ENCODE data around the gene LAPTM5.

Gene LAPTM5

DNA sequence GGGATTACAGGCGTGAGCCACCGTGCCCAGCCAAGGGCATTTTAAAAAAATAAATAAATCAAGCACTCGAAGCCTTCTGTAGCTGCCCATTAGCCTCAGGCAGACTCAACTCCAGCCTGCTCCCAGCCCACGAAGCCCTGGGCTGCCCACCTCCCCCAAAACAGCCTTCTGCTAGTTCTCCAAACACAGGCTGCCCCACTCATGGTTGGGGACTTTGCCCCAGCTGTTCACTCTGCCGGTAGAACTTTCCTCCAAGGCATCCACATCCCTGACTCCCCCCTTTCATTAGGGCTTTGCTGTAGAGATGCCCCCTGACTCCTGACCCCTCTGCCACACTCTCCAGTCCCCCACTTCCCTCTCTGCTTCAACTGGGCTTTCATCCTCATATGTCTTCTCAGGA, 29.7 kb upstream of the LAPTM5 start:
- no peak for DNase-seq (ENCODE audit: low read depth in 3 of 3)

DNA sequence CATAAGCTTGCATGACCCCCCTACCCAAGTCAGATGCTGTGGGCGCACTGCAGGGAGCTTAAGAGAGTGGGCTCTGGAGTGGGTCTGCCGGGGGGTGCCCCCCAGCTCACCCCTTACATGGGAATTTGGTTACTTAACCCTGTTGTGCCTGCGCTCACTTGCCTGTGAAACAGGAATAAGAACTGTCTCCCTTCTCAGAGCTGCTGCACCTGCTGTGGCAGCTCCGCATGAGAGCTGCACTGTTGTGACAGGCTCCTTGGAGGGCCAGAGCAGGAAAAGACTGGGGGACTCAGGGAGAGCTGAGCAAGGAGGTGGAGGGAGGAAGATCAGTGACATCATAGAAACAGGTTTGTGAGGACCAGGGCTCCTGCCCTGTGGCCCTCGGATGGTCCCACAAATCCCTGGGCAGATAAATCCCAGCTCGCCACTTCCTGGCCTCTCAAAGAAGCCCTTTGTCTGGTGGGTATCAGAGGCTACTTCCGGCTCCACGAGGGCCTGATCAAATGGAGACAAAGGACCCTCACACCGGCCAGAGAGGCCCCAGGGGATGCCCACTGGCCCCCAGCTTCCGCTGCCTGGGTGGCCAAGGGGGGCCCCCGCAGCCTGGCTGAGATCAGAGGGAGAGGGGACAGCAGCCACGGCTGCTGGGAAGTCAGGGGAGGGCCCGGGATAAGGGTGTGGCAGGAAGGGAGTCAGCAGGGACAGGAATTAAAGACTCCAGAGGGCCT, 28.9 kb upstream of the LAPTM5 start:
- DNase-seq (ENCODE audit: low read depth in 3 of 3) = no peak

- no peak for DNase-seq (ENCODE audit: low read depth in 3 of 3)
These were observed 28.1 kb upstream of the LAPTM5 start for GRCh38 chr1:30785714-30786113.

- no peak for DNase-seq (ENCODE audit: low read depth in 3 of 3)
These were observed 27.6 kb upstream of the LAPTM5 start for GRCh38 chr1:30785181-30785580.

GRCh38 chr1:30783256-30783915, 25.8 kb upstream of the LAPTM5 start:
- no peak for DNase-seq (ENCODE audit: low read depth in 3 of 3)

DNA sequence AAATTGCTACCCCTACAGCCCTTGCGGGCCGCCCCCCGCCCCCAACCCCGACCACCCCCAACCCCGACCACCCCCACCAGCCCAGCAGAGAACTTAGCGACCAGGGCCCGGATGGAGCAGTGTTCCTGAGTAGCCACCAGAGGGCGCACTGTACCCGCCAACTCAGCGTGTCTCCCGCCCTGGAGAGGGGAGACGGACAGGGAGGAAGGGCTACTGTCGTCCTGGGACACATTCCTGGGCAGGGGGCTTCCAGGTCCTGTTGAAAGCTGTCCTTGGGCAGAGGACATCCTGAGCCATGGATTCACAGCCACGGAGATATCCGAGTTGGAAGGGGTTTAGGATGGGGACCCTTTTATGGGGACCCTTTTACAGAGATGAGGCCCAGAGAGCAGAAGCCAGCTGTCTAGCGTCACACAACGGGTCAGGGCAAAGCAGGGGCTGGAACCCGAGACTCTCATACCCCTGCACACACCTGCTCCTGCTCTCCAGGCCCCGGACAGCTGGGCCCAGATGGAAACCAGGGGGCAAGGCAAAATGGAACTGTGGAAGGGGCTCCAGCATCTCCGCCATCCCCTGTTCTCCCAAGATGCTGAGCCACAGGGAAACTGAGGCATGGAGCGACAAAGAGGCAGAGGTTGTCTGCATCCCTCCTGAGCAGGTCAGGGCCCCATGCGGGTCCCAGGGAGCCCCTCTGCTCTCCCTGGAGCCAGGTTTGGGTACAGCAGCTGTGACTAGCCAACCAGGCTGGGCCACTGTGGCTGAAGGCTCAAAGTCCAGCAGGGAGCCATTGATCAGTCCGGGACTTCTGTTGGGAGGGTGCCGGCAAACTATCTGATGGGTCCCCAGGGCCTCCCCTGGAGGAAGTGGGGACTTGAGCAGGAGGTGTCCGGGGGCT, 25.0 kb upstream of the LAPTM5 start:
- DNase-seq (ENCODE audit: low read depth in 3 of 3) = peak; percentile 54 to 77 (median 61)

GRCh38 chr1:30781906-30782305, 24.3 kb upstream of the LAPTM5 start:
- DNase-seq (ENCODE audit: low read depth in 3 of 3) = no peak

- no peak for DNase-seq (ENCODE audit: low read depth in 3 of 3)
These were observed 22.8 kb upstream of the LAPTM5 start for GRCh38 chr1:30780409-30780808.

DNA sequence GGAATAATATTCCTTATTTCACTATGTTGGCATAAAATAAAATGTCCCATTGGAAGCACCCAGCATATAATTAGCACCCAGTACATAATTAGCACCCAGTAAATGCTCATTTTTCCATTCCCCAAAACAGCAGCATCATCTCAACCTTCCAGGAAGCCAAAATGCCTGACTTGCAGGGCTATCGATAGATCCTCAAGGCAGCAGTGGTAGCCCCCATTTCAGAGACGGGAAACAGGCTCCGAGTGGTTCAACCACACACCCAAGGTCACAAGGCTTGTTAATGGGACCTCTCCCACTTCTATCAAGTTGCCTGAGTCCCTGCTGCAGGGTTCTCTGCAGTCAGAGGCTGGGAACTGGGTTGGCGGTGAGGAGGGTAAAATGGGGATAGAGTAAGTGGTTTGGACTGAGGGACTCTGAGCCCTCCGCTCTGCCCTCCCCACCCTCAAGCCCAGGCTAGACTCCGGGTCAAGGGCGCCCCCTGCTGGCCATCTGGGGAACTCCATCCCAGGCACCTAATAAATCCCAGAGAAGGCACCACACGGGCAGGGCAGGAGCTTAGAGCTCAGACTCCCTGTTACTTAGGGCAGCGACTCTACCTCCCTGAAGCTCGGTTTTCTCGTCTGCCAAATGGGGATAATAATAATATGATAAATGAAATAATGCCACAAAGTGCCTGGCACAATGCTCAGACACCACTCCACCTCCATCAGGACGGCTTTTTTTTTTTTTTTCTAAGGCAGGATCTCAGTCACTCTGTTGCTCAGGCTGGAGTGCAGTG, 21.9 kb upstream of the LAPTM5 start:
- peak; percentile 82 to 92 (median 87) for DNase-seq (ENCODE audit: low read depth in 3 of 3)

DNA sequence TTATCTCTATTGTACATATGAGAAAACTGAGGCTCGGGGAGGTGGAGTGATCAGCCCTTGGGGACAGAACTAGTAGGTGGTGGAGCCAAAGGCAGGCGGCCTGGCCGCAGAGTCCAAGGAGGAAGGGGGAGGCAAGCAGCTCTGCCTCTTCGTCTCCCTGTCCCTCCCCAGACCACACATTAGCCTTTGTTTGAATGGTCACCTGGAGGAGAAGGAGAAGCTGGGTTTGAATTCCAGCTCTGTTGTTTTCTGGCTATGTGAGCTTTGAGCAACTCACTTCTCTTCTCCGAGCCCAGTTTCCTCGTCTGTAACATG, 21.4 kb upstream of the LAPTM5 start:
- DNase-seq (ENCODE audit: low read depth in 3 of 3) = no peak

DNA sequence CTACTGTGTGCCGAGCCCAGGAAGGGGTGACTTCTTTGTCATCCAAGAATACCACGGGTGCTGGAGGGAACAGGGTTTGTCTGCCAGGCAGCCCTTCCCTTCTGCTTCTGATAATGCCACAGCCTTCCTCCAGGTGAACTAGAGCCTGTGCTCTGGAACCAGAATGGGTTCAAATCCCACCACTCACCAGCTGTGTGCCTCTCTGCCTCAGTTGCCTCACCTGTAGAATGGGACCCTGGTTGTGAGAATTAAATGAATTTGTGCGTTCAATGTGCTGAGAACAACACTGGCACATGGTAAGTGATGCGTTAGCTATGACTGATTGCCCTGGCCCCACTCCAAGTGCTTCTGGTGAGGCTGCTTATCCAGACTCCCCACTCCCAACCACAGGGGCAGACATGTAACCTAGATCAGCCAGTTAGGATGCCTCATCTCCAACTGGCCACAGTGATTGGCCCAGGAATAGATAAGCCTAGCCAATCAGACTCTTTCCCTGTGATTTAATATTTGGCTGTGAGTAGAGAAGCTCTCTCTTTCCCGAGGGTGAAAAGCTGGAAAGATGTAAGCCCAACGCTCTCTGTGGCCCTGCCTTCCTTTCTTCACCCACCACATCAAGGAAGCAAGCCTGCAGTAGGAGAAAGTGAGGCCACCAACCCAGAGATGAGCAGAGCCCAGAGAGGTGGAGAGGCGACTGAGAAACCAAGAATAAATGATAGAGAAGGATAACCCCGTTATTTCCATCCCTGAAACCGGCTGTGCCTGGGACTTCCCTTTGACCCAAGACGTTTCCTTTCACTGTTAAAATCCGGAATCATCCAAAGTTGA, 20.8 kb upstream of the LAPTM5 start:
- no peak for DNase-seq (ENCODE audit: low read depth in 3 of 3)

DNA sequence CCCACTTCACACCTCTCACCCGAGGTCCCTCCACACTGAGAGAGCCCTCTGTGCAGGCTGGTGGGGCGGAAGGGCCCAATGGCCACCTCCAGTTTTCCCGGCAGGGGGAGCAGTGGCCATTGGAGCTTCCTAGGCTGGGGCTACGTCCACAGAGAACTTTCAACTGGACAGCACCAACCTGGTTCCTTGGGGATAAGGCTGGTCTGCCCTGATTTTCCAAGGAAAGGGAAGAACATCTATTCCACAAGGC, 20.3 kb upstream of the LAPTM5 start:
- DNase-seq (ENCODE audit: low read depth in 3 of 3) = no peak

DNA sequence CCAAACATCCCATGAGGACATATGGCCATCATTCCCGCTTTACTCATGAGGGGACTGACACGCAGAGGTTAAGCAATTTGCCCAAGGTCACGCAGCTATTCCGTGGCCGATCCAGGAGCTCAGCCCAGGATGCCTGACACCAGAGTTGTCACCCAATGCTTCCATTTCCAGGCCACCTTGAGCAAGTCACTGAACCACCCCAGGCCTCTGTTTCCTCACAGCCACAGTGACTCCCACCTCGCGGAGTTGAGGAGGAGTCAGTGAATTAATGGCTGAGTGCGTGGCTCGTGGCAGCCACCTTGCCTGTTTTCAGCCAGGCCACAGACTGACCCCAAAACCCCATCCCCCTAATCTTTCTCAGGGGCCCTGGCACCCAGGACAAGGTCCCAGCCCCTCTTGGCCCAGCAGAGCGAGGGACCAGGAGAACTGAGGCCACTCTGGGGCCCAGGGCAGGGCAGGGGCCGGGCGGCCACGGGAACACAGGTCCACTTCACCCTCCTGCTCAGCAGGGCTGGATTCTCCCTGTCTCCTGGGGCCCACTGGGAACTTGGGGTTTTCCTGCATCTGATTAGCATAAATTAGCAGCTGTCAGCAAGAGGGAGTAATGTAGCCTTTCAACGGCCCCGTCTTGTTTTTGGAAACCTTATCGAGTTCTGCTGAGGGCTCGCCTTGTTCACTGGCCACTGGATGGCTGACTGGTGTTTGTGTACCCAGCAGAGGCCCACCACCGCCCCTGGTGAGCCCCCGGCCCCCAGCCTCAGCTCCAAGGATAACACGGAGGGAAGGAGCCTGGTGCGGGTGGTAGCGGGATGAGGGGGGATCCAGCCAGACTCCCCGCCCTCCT, 19.7 kb upstream of the LAPTM5 start:
- no peak for DNase-seq (ENCODE audit: low read depth in 3 of 3)

DNA sequence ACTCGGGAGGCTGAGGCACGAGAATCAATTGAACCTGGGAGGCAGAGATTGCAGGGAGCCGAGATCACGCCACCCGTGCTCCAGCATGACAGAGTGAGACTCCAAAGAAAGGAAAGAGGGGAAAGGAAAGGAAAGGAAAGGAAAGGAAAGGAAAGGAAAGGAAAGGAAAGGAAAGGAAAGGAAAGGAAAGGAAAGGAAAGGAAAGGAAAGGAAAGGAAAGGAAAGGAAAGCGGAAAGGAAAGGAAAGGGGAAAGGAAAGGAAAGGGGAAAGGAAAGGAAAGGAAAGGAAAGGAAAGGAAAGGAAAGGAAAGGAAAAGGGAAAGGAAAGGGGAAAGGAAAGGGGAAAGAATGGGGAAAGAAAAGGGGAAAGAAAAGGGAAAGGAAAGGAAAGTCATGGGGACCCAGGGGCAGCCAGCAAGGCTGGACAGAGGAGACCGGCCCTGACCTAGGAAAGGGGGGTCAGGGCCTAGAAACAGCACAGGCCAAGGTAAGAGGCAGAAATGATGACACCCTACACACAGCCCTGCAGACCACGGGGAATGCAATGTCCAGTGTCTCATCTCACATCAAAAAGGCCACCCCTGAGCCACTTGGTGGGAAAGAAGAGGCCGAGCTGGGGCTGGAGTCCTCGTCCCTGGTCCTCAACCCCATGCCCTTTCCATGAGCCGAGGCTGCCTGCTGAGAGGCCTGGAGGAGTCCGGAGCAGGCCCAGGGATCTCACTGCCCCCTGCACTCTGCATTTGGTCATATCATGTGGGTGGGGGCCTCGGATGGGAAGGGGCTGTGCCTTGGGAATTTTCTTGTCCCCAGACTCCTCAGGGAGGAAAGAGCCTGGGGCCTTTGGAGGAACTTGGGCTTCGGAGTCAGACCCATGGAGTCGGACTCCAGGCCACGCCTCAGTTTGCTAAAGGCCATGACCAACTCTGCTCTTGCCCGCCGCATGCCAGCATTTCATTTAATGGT, 18.8 kb upstream of the LAPTM5 start:
- no peak for DNase-seq (ENCODE audit: low read depth in 3 of 3)

GRCh38 chr1:30775433-30775975, 17.9 kb upstream of the LAPTM5 start:
- DNase-seq (ENCODE audit: low read depth in 3 of 3) = no peak

GRCh38 chr1:30774550-30775432, 17.2 kb upstream of the LAPTM5 start:
- DNase-seq (ENCODE audit: low read depth in 3 of 3) = no peak

DNA sequence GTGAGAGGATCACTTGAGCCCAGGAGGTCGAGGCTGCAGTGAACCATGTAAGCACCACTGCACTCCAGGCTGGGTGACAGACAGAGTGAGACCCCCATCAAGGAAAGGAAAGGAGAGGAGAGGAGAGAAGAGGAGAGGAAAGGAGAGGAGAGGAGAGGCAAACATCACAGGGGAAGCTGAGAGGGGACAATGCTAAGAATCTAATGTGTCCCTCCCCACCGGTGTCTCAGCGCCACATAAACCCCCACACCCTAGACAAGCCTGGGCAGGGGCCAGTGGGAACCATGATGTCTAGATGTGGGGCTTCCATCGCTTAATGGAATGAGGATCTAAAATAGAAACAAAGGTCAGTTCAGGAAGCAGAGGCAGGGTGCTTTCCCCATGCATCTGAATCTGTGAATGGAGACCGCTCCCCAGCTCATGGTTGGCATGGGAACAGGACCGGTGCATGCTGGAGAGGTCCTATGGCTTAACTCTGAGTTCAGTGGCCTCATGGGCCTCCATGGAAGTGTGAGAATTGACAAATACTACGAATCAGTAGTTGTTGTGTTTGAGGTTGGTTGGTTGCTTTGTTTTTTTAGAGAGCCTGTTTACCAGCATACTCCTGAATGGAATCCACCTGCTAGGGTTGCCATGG, 16.3 kb upstream of the LAPTM5 start:
- no peak for DNase-seq (ENCODE audit: low read depth in 3 of 3)

Measured in stimulated activated CD4-positive, alpha-beta T cell treated with anti-CD3 and anti-CD28 coated beads, TNF-alpha, amount 100 ng/mL, for 48 hours (primary cell).